ACC112 (cell line): ENCODE data around the gene ZNF619.

Source experiments
- H2AFZ ChIP-seq: fragments of 200-600 bp; sonication (generic); one replicate; pipeline ENCODE4 v1.6.0; 2017; ENCODE audit warnings: antibody characterized with exemption, low read length; ENCODE audit not compliant: unreplicated experiment
- H3K27ac ChIP-seq: fragments of 200-600 bp; sonication (generic); 2 replicates; pipeline ENCODE4 v1.5.1; 2014; ENCODE audit warnings: low read depth, mild to moderate bottlenecking, antibody characterized with exemption, low read length, moderate library complexity
- H3K27me3 ChIP-seq: fragments of 200-600 bp; sonication (generic); 2 replicates; pipeline ENCODE4 v1.6.1; 2014; ENCODE audit warnings: mild to moderate bottlenecking, antibody characterized with exemption, low read length, moderate library complexity, mixed read lengths; ENCODE audit not compliant: insufficient read depth
- H3K36me3 ChIP-seq: fragments of 200-600 bp; sonication (generic); 2 replicates; pipeline ENCODE4 v1.6.1; 2016; ENCODE audit warnings: mild to moderate bottlenecking, antibody characterized with exemption, low read length, moderate library complexity, mixed read lengths; ENCODE audit not compliant: insufficient read depth
- H3K4me1 ChIP-seq: fragments of 200-600 bp; sonication (generic); one replicate; pipeline ENCODE4 v1.6.1; 2016; ENCODE audit warnings: low read length, mixed read lengths; ENCODE audit not compliant: insufficient read depth, unreplicated experiment, control insufficient read depth
- H3K4me3 ChIP-seq: fragments of 200-600 bp; sonication (generic); 2 replicates; pipeline ENCODE4 v1.5.1; 2014; ENCODE audit warnings: mild to moderate bottlenecking, low read depth, low read length
- H3K79me2 ChIP-seq: fragments of 200-600 bp; sonication (generic); one replicate; pipeline ENCODE4 v1.6.0; 2016; ENCODE audit warnings: low read length; ENCODE audit not compliant: control insufficient read depth, unreplicated experiment, insufficient read depth

ZNF619 gene

DNA sequence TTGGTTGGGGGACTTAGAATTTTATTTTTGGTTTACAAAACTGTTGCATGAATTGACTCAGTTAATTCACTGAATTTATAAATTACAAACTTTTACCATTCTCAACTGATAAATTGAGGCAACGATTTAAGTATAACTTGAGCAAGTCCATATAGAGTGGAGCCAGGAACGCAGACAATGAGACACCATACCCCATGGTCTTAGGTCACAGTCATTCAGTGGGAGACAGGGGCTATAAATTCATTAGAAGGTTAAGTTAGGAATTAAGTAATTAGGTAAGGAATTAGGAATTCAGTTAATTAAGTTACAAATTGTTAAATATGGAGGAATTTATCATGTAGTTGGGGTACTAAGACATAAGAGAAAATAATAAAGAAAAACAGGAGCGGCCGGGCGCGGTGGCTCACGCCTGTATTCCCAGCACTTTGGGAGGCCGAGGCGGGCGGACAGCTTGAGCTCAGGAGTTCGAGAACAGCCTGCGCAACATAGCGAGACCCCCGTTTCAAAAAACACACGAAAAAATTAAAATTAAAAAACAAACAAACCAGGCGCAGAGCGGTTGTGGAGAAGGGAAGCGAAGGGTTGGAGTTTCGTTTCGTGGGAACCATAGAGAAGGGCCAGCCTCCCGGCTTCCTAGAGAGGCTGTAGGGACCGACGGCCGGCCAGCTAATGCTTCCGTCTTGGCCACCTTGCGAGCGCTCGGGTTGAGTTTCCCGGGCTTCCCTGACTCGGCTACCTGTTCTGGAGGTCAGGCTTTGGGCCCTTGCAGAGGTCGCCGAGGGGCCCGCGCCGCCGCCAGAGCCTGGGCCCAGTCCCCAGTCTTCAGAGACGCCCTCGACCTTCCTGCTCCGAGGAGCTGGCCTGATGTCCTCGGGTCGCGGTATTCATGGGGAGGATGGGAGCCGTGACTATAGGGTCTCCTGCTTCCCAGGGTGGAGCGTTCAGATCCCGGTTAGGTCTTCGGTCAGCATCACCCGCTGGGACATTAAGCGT, at the start of gene ZNF619:
Gene ZNF619 (plus strand): TSS at position 645 of the 993 bp plus-strand sequence. CDS start 858 bp downstream, outside the sequence.
- Histone ChIP-seq H3K4me1 (peaks cover 9% of the 10 kb centered on the region), H3K27me3 (no peaks in the 10 kb centered on the region), H3K27ac (peak within 1 kb of the TSS; percentile 35; the same call in 1 of the 2 replicates), H2AFZ (peak within 1 kb of the TSS; percentile 99), H3K79me2 (no peaks in the 10 kb centered on the region), H3K36me3 (peaks cover 6% of the 10 kb centered on the region; the same call in 1 of the 2 replicates), H3K4me3 (peak within 1 kb of the TSS; percentile 88)

DNA sequence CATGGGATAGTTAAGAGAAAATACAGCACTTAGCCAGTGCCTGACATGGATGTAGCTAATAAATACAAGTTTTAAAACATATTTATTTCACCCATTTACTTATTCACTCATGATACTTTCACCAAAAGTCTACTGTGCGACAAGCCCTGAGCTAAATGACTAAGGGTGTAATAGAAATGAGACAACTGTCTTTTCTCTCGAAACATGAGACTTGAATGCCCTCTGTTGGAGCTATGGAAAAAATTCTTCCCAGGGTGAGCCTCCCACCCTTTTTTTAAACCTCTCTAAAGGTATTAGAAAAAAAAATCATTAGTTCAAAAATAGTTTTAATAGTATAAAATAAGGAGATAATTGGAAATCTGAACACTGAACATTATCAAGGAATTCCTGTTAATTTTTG, 44.1 kb upstream of the ZNF619 start:
- H3K27ac ChIP-seq, result no peak overlapping the region
- H3K36me3 ChIP-seq, result no peaks in the 10 kb centered on the region
- H2AFZ ChIP-seq, result no peak overlapping the region
- H3K4me3 ChIP-seq, result no peak overlapping the region
- no peaks in the 10 kb centered on the region for H3K4me1 ChIP-seq
- H3K27me3 ChIP-seq, result no peaks in the 10 kb centered on the region
- H3K79me2 ChIP-seq, result no peaks in the 10 kb centered on the region

DNA sequence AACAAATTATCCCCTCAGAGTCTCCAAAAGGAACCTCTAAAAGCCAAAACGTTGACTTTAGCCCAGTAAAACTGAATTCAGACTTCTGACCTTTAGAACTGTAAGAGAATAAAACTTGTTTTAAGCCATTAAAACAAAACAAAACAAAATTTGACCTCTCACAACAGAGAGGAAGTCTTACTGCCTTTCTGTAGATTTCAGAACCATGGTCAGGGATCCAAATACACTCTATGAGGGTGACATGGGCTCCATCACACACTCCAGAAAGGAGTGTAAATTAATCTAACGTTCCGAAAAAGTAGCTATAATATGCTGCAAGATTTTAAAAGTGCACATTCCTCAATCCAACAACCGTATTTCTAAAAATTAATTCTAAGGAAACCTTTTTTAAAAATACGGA, 39.0 kb upstream of the ZNF619 start:
- no peaks in the 10 kb centered on the region for H3K79me2 ChIP-seq
- no peak overlapping the region for H2AFZ ChIP-seq
- no peaks in the 10 kb centered on the region for H3K4me1 ChIP-seq
- H3K4me3 ChIP-seq, result no peak overlapping the region
- H3K36me3 ChIP-seq, result no peaks in the 10 kb centered on the region
- no peak overlapping the region for H3K27ac ChIP-seq
- no peaks in the 10 kb centered on the region for H3K27me3 ChIP-seq

- Histone ChIP-seq H3K36me3 (no peaks in the 10 kb centered on the region), H3K4me3 (no peak overlapping the region), H2AFZ (no peak overlapping the region), H3K27ac (no peak overlapping the region), H3K4me1 (no peaks in the 10 kb centered on the region), H3K27me3 (no peaks in the 10 kb centered on the region), H3K79me2 (no peaks in the 10 kb centered on the region)
Measured at GRCh38 chr3:40445062-40445461, 31.9 kb upstream of the ZNF619 start.

GRCh38 chr3:40445880-40446279, 31.0 kb upstream of the ZNF619 start:
- Histone ChIP-seq H3K4me1 (no peaks in the 10 kb centered on the region), H3K79me2 (no peaks in the 10 kb centered on the region), H3K27ac (no peak overlapping the region), H3K4me3 (no peak overlapping the region), H3K27me3 (no peaks in the 10 kb centered on the region), H2AFZ (no peak overlapping the region), H3K36me3 (no peaks in the 10 kb centered on the region)

DNA sequence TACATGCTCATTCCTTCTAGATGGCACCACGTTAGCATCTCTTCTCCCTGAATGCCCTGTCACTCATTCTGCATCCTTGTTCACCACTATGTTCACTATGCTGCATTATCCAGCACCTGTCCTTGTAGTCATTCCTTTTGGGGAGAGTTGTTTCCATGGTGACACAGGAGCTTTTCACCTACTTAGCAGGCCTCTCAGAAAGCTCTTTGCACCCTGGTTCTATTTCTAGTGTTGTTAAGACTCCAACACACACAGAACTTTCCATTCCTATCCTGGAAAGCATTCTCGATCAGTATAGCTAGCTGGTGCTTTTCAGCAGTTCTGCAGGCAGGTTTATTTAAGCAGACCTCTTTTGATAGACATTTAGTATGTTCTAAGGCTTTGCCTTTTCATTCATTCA, 26.5 kb upstream of the ZNF619 start:
- no peaks in the 10 kb centered on the region for H3K27me3 ChIP-seq
- H3K79me2 ChIP-seq, result peaks cover 4% of the 10 kb centered on the region
- peaks cover 9% of the 10 kb centered on the region for H3K4me1 ChIP-seq
- no peaks in the 10 kb centered on the region for H3K36me3 ChIP-seq
- no peak overlapping the region for H3K27ac ChIP-seq
- no peak overlapping the region for H3K4me3 ChIP-seq
- H2AFZ ChIP-seq, result no peak overlapping the region

- H3K79me2 ChIP-seq, result peaks cover 4% of the 10 kb centered on the region
Measured at GRCh38 chr3:40451551-40451950, 25.4 kb upstream of the ZNF619 start.

GRCh38 chr3:40452057-40452456, 24.9 kb upstream of the ZNF619 start:
- peak overlapping the region; percentile 84 for H3K4me3 ChIP-seq
- H2AFZ ChIP-seq, result no peak overlapping the region
- peaks cover 9% of the 10 kb centered on the region for H3K4me1 ChIP-seq
- no peak overlapping the region for H3K27ac ChIP-seq
- H3K79me2 ChIP-seq, result peaks cover 4% of the 10 kb centered on the region
- H3K36me3 ChIP-seq, result no peaks in the 10 kb centered on the region
- H3K27me3 ChIP-seq, result no peaks in the 10 kb centered on the region

More at GRCh38 chr3:40451551-40451950, 25.4 kb upstream of the ZNF619 start:
- Histone ChIP-seq H2AFZ (no peak overlapping the region), H3K27me3 (no peaks in the 10 kb centered on the region), H3K4me3 (no peak overlapping the region; the same call in 1 of the 2 replicates), H3K36me3 (no peaks in the 10 kb centered on the region), H3K4me1 (peaks cover 9% of the 10 kb centered on the region), H3K27ac (no peak overlapping the region)

GRCh38 chr3:40452562-40452875, 24.4 kb upstream of the ZNF619 start:
- Histone ChIP-seq H3K27me3 (no peaks in the 10 kb centered on the region), H3K4me3 (peak overlapping the region; percentile 84), H3K4me1 (peaks cover 9% of the 10 kb centered on the region), H2AFZ (peak overlapping the region; percentile 91), H3K36me3 (no peaks in the 10 kb centered on the region), H3K27ac (peak overlapping the region; percentile 58; the same call in 1 of the 2 replicates), H3K79me2 (peaks cover 8% of the 10 kb centered on the region)

DNA sequence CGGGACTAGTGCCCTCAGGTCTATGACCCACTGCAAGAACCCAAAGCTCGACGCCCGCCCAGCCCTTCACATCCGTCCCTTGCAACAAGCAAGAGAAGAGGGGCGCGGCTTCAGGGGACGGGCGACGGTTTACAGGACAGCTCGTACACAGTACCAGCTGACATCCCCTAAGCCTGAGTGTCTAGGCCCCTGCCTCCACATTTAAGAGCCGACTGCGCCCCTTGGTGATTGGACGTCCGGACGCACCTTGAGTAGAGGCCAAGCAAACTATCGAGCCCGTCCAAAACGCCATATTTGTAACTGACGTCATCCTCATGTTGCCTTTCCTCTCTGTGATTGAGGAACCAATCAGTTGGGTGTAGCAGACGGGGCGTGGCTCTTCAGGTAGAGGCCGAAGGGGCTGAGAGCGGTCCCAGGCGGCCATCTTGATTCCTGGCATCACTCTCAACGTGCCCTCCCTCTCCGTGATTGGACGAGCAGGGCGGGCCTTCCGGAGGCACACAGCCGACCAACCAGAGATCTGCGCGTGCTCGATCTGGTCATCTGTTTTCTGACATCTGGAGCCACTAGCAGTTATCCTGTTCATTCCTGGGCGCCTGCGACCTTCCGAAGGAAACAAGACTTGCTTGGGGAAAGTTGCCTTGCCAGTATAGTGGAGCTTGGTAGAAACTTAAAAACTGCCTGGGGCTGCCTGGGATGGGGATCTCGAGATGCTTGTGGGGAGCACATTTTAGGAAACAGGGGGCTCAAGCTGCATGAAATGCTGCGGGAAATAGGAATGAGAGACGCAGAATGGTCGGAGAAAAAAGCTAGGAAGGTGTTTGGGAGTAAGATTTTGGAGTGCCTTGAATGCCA, 23.8 kb upstream of the ZNF619 start:
- Histone ChIP-seq H3K4me3 (peak overlapping the region; percentile 84), H3K36me3 (peaks cover 3% of the 10 kb centered on the region; the same call in 1 of the 2 replicates), H3K4me1 (peaks cover 9% of the 10 kb centered on the region), H3K27me3 (no peaks in the 10 kb centered on the region), H3K27ac (peak overlapping the region; percentile 58), H3K79me2 (peaks cover 14% of the 10 kb centered on the region), H2AFZ (peak overlapping the region; percentile 93)
